ENCODE measurements around the gene LY6G6C. TPM values are rescaled to one million over a fixed set of nuclear protein-coding genes. Genes with fewer than 3 reads are reported as not detected.

LY6G6C gene
- total and polyA plus RNA-seq, 2 experiments from 2014 or later = not detected

DNA sequence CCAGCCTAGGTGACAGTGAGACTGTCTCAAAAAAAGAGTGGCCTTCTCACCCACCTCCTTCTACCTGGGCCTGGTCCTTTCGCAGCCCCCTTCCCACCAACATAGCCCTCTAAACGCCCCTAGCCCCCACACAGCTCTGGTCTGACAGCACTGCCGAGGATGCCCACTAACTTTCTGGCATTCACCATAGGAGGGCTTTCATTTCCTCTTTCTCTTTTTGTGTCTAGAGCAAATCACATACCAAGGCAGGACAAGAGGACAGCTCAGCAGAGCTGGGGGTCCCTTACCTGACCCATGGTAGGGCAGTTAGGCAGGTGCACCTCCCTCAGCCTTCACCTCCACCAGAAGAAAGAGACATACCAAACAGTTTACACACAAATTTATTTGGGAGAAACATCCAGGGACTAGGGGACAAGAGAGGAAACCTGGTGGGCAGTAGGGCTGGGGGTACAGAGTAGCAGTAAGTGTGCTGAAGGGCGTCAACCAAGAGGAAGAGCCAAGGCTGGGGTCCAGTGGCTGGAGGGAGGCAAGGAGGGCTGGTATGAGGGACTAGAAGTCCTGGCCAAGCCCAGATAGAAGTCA, 45.1 kb downstream of the LY6G6C start (continued):
- TF ChIP-seq, protein P1, sequence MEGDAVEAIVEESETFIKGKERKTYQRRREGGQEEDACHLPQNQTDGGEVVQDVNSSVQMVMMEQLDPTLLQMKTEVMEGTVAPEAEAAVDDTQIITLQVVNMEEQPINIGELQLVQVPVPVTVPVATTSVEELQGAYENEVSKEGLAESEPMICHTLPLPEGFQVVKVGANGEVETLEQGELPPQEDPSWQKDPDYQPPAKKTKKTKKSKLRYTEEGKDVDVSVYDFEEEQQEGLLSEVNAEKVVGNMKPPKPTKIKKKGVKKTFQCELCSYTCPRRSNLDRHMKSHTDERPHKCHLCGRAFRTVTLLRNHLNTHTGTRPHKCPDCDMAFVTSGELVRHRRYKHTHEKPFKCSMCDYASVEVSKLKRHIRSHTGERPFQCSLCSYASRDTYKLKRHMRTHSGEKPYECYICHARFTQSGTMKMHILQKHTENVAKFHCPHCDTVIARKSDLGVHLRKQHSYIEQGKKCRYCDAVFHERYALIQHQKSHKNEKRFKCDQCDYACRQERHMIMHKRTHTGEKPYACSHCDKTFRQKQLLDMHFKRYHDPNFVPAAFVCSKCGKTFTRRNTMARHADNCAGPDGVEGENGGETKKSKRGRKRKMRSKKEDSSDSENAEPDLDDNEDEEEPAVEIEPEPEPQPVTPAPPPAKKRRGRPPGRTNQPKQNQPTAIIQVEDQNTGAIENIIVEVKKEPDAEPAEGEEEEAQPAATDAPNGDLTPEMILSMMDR (conservative IDR thresholded peaks at IDR 0.05; ENCODE audit: low read depth in 2 of 2) = no peak
- no peak for TF ChIP-seq JUNB (IDR thresholded peaks at IDR 0.05; ENCODE audit: unreplicated experiment)
- no peak for TF ChIP-seq NANOG (IDR thresholded peaks at IDR 0.05; ENCODE audit: borderline replicate concordance)
- no peak for TF ChIP-seq ZNF114 (CRISPR knock-in tag; IDR thresholded peaks at IDR 0.05)
- TF ChIP-seq EZH2 (IDR thresholded peaks at IDR 0.05; ENCODE audit: low read depth, unreplicated experiment) = no peak
- TF ChIP-seq STAT1 (IDR thresholded peaks at IDR 0.05; ENCODE audit: unreplicated experiment) = no peak
- TF ChIP-seq, protein P2, sequence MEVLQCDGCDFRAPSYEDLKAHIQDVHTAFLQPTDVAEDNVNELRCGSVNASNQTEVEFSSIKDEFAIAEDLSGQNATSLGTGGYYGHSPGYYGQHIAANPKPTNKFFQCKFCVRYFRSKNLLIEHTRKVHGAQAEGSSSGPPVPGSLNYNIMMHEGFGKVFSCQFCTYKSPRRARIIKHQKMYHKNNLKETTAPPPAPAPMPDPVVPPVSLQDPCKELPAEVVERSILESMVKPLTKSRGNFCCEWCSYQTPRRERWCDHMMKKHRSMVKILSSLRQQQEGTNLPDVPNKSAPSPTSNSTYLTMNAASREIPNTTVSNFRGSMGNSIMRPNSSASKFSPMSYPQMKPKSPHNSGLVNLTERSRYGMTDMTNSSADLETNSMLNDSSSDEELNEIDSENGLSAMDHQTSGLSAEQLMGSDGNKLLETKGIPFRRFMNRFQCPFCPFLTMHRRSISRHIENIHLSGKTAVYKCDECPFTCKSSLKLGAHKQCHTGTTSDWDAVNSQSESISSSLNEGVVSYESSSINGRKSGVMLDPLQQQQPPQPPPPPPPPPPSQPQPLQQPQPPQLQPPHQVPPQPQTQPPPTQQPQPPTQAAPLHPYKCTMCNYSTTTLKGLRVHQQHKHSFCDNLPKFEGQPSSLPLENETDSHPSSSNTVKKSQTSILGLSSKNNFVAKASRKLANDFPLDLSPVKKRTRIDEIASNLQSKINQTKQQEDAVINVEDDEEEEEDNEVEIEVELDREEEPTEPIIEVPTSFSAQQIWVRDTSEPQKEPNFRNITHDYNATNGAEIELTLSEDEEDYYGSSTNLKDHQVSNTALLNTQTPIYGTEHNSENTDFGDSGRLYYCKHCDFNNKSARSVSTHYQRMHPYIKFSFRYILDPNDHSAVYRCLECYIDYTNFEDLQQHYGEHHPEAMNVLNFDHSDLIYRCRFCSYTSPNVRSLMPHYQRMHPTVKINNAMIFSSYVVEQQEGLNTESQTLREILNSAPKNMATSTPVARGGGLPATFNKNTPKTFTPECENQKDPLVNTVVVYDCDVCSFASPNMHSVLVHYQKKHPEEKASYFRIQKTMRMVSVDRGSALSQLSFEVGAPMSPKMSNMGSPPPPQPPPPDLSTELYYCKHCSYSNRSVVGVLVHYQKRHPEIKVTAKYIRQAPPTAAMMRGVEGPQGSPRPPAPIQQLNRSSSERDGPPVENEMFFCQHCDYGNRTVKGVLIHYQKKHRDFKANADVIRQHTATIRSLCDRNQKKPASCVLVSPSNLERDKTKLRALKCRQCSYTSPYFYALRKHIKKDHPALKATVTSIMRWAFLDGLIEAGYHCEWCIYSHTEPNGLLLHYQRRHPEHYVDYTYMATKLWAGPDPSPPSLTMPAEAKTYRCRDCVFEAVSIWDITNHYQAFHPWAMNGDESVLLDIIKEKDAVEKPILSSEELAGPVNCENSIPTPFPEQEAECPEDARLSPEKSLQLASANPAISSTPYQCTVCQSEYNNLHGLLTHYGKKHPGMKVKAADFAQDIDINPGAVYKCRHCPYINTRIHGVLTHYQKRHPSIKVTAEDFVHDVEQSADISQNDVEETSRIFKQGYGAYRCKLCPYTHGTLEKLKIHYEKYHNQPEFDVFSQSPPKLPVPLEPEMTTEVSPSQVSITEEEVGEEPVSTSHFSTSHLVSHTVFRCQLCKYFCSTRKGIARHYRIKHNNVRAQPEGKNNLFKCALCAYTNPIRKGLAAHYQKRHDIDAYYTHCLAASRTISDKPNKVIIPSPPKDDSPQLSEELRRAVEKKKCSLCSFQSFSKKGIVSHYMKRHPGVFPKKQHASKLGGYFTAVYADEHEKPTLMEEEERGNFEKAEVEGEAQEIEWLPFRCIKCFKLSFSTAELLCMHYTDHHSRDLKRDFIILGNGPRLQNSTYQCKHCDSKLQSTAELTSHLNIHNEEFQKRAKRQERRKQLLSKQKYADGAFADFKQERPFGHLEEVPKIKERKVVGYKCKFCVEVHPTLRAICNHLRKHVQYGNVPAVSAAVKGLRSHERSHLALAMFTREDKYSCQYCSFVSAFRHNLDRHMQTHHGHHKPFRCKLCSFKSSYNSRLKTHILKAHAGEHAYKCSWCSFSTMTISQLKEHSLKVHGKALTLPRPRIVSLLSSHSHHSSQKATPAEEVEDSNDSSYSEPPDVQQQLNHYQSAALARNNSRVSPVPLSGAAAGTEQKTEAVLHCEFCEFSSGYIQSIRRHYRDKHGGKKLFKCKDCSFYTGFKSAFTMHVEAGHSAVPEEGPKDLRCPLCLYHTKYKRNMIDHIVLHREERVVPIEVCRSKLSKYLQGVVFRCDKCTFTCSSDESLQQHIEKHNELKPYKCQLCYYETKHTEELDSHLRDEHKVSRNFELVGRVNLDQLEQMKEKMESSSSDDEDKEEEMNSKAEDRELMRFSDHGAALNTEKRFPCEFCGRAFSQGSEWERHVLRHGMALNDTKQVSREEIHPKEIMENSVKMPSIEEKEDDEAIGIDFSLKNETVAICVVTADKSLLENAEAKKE (CRISPR knock-in tag; IDR thresholded peaks at IDR 0.05) = no peak
- no peak for TF ChIP-seq EZH2phosphoT487 (IDR thresholded peaks at IDR 0.05; ENCODE audit: unreplicated experiment)
